HepG2 (cell line): Measurements from ENCODE around the gene PRTN3.

Experiments used
- ELF1 ChIP-seq: sonication (generic); formaldehyde crosslinking; IDR thresholded peaks from 2 replicates; pipeline ENCODE4 v1.4.0; 2020; ENCODE audit warnings: missing genetic modification reagents
- EP300 ChIP-seq, 3 experiments: sonication (generic) in 1 of 3; formaldehyde crosslinking in 1 of 3; IDR thresholded peaks; 2 replicates each; pipeline versions ENCODE4 v1.5.1 to v1.6.1; 2011 to 2020; ENCODE audit warnings: low read depth in 2 of 3, low read length in 2 of 3, borderline replicate concordance in 1 of 3, improper control_type of control experiment in 1 of 3, mild to moderate bottlenecking in 1 of 3, missing genetic modification reagents in 1 of 3, moderate library complexity in 1 of 3
- HDAC6 ChIP-seq: fragments of 200-600 bp; sonication (generic); IDR thresholded peaks from 2 replicates; pipeline ENCODE4 v1.7.0; 2017; ENCODE audit warnings: mild to moderate bottlenecking, antibody characterized with exemption, low read length, low read depth
- MEIS2 ChIP-seq: sonication (generic); formaldehyde crosslinking; IDR thresholded peaks from 2 replicates; pipeline ENCODE4 v1.9.0; 2021; ENCODE audit warnings: mild to moderate bottlenecking, missing genetic modification reagents
- PHB2 ChIP-seq: fragments of 450-650 bp; IDR thresholded peaks from 2 replicates; pipeline ENCODE4 v1.6.1; 2018; ENCODE audit not compliant: partially characterized antibody
- POLR2A ChIP-seq, 2 experiments: IDR thresholded peaks; 2 replicates each; pipeline ENCODE4 v1.6.1; 2011; ENCODE audit warnings: low read depth in 2 of 2, low read length in 2 of 2, mild to moderate bottlenecking in 1 of 2, moderate library complexity in 1 of 2; ENCODE audit not compliant: insufficient read depth in 1 of 2
- ZBTB20 ChIP-seq: sonication (generic); formaldehyde crosslinking; IDR thresholded peaks from 2 replicates; pipeline ENCODE4 v1.8.1; 2023; ENCODE audit warnings: missing genetic modification reagents, low read depth, mild to moderate bottlenecking, borderline replicate concordance
- ZNF10 ChIP-seq: sonication (generic); formaldehyde crosslinking; IDR thresholded peaks from 2 replicates; pipeline ENCODE4 v1.4.0; 2020; ENCODE audit warnings: mild to moderate bottlenecking, low read depth, missing genetic modification reagents, borderline replicate concordance
- ZNF224 ChIP-seq: sonication (generic); formaldehyde crosslinking; IDR thresholded peaks from 2 replicates; pipeline ENCODE4 v1.5.0; 2020; ENCODE audit warnings: mild to moderate bottlenecking, missing genetic modification reagents
- TF ChIP-seq, protein P1 (sequence below): sonication (generic); formaldehyde crosslinking; IDR thresholded peaks from 2 replicates; pipeline ENCODE4 v1.4.0; 2020; ENCODE audit warnings: missing genetic modification reagents
- TF ChIP-seq, protein P2 (sequence below): sonication (generic); formaldehyde crosslinking; IDR thresholded peaks from 2 replicates; pipeline ENCODE4 v1.4.0; 2020; ENCODE audit warnings: missing genetic modification reagents
- TF ChIP-seq, protein P3 (sequence below): sonication (generic); formaldehyde crosslinking; IDR thresholded peaks from 2 replicates; pipeline ENCODE4 v1.4.0; 2020; ENCODE audit warnings: missing genetic modification reagents, borderline replicate concordance
- TF ChIP-seq, protein P4 (sequence below): sonication (generic); formaldehyde crosslinking; IDR thresholded peaks from 2 replicates; pipeline ENCODE4 v1.8.0; 2023; ENCODE audit warnings: mild to moderate bottlenecking, missing genetic modification reagents

- TF ChIP-seq ELF1 (CRISPR knock-in tag) (no peak), ZNF10 (CRISPR knock-in tag) (no peak), MEIS2 (CRISPR knock-in tag) (no peak), POLR2A (IDR thresholded peaks at IDR 0.05; ENCODE audit: insufficient read depth in 1 of 2, low read depth in 2 of 2, low read length in 2 of 2) (no peak), ZBTB20 (CRISPR knock-in tag) (no peak), EP300 (IDR thresholded peaks at IDR 0.05; ENCODE audit: low read depth in 2 of 2, low read length in 2 of 2) (no peak), EP300 (CRISPR knock-in tag; IDR thresholded peaks at IDR 0.05; ENCODE audit: borderline replicate concordance) (no peak), ZNF224 (no peak), HDAC6 (no peak), PHB2 (no peak)
- TF ChIP-seq, protein P1, sequence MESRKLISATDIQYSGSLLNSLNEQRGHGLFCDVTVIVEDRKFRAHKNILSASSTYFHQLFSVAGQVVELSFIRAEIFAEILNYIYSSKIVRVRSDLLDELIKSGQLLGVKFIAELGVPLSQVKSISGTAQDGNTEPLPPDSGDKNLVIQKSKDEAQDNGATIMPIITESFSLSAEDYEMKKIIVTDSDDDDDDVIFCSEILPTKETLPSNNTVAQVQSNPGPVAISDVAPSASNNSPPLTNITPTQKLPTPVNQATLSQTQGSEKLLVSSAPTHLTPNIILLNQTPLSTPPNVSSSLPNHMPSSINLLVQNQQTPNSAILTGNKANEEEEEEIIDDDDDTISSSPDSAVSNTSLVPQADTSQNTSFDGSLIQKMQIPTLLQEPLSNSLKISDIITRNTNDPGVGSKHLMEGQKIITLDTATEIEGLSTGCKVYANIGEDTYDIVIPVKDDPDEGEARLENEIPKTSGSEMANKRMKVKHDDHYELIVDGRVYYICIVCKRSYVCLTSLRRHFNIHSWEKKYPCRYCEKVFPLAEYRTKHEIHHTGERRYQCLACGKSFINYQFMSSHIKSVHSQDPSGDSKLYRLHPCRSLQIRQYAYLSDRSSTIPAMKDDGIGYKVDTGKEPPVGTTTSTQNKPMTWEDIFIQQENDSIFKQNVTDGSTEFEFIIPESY (CRISPR knock-in tag), result no peak
- TF ChIP-seq, protein P2, sequence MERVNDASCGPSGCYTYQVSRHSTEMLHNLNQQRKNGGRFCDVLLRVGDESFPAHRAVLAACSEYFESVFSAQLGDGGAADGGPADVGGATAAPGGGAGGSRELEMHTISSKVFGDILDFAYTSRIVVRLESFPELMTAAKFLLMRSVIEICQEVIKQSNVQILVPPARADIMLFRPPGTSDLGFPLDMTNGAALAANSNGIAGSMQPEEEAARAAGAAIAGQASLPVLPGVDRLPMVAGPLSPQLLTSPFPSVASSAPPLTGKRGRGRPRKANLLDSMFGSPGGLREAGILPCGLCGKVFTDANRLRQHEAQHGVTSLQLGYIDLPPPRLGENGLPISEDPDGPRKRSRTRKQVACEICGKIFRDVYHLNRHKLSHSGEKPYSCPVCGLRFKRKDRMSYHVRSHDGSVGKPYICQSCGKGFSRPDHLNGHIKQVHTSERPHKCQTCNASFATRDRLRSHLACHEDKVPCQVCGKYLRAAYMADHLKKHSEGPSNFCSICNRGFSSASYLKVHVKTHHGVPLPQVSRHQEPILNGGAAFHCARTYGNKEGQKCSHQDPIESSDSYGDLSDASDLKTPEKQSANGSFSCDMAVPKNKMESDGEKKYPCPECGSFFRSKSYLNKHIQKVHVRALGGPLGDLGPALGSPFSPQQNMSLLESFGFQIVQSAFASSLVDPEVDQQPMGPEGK (CRISPR knock-in tag), result no peak
- TF ChIP-seq, protein P3, sequence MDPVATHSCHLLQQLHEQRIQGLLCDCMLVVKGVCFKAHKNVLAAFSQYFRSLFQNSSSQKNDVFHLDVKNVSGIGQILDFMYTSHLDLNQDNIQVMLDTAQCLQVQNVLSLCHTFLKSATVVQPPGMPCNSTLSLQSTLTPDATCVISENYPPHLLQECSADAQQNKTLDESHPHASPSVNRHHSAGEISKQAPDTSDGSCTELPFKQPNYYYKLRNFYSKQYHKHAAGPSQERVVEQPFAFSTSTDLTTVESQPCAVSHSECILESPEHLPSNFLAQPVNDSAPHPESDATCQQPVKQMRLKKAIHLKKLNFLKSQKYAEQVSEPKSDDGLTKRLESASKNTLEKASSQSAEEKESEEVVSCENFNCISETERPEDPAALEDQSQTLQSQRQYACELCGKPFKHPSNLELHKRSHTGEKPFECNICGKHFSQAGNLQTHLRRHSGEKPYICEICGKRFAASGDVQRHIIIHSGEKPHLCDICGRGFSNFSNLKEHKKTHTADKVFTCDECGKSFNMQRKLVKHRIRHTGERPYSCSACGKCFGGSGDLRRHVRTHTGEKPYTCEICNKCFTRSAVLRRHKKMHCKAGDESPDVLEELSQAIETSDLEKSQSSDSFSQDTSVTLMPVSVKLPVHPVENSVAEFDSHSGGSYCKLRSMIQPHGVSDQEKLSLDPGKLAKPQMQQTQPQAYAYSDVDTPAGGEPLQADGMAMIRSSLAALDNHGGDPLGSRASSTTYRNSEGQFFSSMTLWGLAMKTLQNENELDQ (CRISPR knock-in tag), result no peak
- TF ChIP-seq, protein P4, sequence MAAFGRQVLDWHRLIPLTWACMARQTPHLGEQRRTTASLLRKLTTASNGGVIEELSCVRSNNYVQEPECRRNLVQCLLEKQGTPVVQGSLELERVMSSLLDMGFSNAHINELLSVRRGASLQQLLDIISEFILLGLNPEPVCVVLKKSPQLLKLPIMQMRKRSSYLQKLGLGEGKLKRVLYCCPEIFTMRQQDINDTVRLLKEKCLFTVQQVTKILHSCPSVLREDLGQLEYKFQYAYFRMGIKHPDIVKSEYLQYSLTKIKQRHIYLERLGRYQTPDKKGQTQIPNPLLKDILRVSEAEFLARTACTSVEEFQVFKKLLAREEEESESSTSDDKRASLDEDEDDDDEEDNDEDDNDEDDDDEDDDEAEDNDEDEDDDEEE (CRISPR knock-in tag), result no peak
These were observed 43.8 kb downstream of the PRTN3 start for GRCh38 chr19:884420-885211.
